HK-2 (cell line): ENCODE measurements around the gene XCL1.

Experiments
- DNase-seq: peaks from one replicate; pipeline ENCODE4 v3.0.0-alpha.2; 2018; ENCODE audit not compliant: unreplicated experiment

XCL1 gene

GRCh38 chr1:168605443-168605842 is 29.0 kb downstream of the XCL1 start:
- DNase-seq = no peak

DNA sequence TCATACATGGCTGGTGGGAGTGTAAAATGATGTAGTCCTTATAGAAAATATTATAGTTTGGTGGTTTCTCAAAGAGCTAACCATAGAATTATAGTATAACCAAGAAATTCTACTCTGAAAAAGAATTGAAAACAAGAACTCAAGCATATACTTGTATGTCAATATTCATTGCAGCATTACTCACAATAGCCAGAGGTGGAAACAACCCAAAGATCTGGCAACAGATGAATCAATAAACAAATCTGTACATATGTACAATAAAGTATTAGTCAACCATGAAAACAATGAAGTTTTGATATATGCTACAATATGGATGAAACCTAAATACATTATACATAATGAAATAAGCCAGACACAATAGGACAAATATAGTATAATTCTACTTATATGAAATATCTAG is 29.7 kb downstream of the XCL1 start:
- DNase-seq = no peak

DNA sequence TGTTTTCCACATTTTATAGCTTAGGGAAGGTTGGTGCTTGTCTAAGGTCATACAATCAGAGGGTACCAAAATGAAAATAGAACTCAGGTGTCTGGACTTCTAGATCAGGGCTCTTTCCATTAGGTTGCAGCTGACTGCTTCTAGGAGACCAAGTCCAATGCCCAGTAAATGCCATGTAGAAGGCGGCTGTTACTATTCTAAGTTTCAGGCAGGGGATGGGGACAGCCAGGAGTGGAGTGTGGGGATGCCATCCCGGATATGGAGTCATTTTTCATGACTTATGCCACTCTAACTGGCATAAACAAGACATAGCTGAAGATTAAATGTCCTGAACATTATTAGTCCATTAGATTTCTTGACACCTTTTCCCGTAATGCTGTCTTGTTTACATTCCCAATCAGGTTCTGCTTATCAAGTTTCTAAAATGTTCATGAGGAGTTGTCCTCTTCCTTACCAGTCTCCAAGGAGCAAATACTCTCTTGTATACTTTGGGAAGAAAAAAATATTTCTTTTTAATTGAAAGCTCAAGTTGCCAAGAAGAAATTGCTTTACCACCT is 31.5 kb downstream of the XCL1 start:
- no peak for DNase-seq

- no peak for DNase-seq
These were observed 32.7 kb downstream of the XCL1 start for GRCh38 chr1:168608796-168609715.

GRCh38 chr1:168609741-168610510 is 33.5 kb downstream of the XCL1 start:
- no peak for DNase-seq

GRCh38 chr1:168613038-168613451 is 36.6 kb downstream of the XCL1 start:
- DNase-seq = no peak

GRCh38 chr1:168613691-168614231 is 37.4 kb downstream of the XCL1 start:
- DNase-seq = no peak

DNA sequence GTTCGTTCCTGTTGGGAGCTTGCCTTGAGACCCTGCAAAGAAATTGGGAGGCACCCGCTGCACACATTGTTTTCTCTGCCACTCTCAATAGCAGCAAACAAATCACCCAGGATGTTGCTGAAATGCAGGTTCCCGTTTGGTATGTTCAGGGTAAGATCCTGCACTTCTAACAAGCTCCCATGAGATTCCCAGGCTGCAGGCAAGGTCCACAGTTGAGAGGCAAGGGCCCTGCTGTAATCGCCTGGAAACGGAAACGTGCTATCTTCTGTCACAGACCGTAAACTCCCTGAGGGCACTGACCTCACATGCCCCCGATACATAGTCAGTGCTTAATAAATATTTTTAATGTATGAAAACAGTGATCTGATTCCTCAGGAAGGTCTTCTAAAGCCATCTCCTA is 37.8 kb downstream of the XCL1 start:
- no peak for DNase-seq

DNA sequence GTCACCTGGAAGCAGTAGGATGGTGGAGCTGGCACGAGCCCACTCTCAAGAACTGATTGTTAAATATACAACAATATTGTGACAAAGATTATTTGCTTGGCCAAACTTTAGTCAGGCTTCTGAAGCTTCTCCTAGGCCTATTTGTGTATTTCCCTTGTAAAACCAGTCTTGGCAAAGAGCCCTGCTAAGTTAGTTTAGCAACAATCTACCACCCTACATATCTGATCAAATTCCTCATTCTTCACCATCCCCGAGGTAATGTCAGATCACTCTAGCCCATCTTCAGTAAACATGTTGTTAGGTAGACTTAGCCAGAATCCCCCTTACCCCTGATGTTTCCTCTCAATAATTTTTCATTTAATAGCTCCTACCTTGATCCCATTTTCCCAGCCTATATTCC is 39.6 kb downstream of the XCL1 start:
- no peak for DNase-seq

DNA sequence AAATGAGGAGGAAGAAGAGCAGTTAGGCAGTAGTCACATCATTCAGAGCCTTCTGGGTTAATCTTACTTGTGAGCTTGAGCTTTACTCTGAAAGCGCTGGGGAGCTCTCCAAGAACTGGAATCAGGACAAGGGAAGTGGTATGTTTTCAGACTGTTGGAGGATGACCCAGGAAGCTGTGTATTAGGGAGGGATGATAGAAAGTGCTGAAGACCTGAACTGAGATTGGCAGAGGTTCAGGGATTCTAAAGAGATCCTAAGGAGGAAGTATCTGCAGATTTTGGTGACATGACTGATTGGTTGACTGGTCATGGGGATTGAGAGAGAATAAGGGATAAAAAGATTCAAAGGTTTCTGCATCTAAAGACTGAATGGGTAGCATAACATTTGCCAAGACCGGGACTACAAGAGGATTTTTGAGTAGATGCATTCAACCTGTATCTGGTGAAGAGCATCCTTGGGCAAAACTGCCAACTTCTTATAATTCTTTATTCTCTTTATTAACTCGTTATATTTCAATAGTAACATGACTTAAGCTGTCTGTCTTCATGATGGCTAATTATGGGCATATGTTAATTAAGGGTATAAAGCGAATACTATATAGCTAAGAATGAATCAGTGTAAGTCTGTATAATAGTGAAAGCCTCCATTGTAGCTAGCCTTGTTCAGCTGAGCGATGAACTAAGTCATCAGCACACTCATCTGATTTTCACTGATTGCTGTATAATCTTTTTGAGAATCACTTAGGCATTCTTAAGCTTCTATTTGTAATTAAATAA is 41.8 kb downstream of the XCL1 start:
- no peak for DNase-seq

DNA sequence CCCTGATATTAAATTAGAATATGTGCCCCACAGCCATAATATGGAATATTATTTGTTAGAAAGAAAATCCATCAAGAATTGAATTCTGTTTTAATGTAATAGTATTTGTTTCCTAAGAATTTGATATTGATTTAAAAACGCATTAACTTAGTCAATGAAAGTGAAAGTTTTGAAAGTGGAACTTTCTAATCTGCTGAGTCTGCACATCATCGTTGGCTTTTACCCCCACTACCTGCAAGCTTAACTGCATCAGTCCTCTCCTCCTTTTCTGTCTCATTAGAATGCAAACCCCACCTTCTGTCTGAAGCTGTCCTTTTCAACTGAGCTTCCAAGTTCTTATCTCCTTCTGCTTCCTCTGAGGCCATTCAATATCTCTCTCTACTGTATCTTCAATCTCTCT is 42.5 kb downstream of the XCL1 start:
- no peak for DNase-seq

DNA sequence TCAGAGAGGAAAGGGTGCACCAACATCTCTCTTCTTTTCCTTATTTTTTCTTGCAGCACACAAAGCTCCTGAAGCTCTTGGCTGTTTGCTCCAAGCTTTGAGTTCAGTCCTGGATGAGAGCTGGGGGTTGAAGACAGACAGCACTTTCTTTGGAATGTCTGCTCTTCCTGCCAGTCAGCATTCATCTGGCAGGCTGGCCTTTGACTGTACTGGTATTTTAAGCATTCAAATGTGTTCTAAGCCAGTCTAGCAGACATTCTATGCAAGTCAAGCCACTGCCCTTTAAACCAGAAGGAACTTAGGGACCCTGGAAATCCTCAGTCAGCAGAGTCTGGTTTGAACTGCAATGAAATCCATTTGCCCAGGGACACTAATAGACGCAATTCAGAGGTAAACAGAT is 45.0 kb downstream of the XCL1 start:
- DNase-seq = no peak

GRCh38 chr1:168623003-168623828 is 46.8 kb downstream of the XCL1 start:
- no peak for DNase-seq

DNA sequence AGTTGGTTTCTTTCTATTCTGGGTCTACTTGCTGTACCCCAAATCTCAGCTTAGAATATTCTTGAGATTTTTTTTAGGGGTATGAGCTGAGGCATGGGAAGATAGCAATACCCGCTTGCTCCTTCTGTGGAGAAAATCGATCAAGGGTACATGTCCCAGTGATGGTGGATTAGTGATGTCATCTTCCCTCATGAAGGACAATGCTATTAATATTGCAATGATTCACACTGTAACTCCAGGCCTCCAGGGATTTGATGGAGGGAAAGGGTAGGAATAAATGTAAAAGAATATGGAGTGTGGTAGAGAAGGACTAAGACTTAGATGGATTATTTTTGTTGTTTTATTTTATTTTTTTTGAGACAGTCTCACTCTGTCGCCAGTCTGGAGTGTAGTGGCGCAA is 47.4 kb downstream of the XCL1 start:
- DNase-seq = no peak

DNA sequence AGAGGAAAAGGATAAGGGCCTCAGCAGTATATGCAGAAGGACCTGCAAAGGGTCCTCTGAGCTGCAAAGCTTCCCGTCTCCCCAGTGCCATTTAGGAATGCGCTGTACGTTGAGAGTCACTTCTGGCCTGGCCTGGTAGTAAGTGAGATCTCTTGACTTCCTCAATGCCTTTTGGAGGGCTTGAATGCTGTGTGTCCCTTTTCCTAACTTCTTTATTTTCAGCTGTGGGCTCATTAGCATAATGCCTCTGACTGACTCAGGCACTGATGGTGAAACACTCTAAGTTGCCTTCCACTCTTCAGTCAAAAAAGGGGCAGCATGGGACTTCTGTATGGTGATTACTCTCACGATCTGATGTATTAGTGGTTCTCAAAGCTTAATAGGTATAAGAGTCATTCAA is 49.9 kb downstream of the XCL1 start:
- no peak for DNase-seq

GRCh38 chr1:168627370-168627769 is 51.0 kb downstream of the XCL1 start:
- DNase-seq = no peak

DNA sequence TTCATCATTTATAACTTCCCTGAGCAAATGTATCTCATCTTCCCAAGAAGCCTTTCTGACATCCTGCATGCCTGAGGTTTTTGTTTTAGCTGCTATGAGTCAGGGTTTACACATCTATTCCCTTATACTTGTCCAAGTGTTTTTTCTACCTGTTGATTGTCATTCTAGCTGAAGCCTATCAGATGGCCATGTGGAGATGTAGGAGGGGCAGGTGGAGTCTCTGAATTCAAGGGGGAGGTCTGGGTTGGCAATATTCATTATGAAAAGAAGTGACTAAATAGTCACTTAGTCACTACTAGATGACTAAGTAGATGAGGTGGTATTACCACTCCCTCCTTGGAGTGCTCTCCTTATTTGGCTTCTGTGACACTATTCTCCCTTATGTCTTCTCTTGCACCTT is 52.4 kb downstream of the XCL1 start:
- DNase-seq = peak; percentile 49

DNA sequence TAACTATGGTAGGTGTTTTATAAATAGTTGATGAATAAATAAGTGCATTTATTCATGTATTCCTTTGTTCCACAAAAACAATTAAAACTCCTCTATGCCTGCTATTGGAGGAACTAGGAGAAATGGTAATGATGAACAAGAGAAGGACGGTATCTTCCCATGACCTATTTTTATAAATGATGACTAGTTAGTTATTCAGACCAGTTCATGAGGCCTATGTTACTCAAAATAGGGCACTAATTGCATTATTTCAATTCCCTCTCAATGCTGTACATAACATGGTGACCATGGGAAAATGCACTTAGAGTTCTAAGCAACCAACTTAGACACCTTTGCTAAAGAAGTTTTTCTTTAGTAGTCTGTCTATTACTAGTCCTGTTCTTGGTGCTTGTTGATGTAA is 53.1 kb downstream of the XCL1 start:
- DNase-seq = no peak
